GM12878 (cell line): ENCODE results near the gene SLCO2B1. TPM values are rescaled to one million over a fixed set of nuclear protein-coding genes. Genes with fewer than 3 reads are reported as not detected.

Experiments
- ATAC-seq: fragments of 200-7000 bp; cut with Tn5 transposase; 3 replicates; pipeline ENCODE4 v1.9.1; 2020; ENCODE audit warnings: mild to moderate bottlenecking, moderate library complexity
- BruUV-seq: library from RNA; stranded (reverse); fragments of 400-500 nt; replicated peaks from 2 replicates; lab custom pipeline; 2021; lab: Mats Ljungman, UMichigan
- CTCF ChIA-PET: fragments of 300-600 bp; sonication (Branson Sonifier 250); formaldehyde crosslinking; extraction: SDS; loops from one replicate; lab custom pipeline; 2021; ENCODE audit warnings: inconsistent platforms; lab: Yijun Ruan, JAX
- POLR2A ChIA-PET: fragments of 350-600 bp; formaldehyde crosslinking; extraction: SDS; loops from one replicate; lab custom pipeline; 2021; ENCODE audit warnings: inconsistent platforms; lab: Charles Lee
- RAD21 ChIA-PET: fragments of 300-600 bp; sonication (Branson Sonifier 250); formaldehyde crosslinking; loops from one replicate; lab custom pipeline; 2023; ENCODE audit warnings: antibody characterized with exemption; ENCODE audit not compliant: unreplicated experiment; lab: Charles Lee
- SMC1A ChIA-PET: fragments of 300-600 bp; sonication (Branson Sonifier 250); formaldehyde crosslinking; loops from one replicate; lab custom pipeline; 2023; ENCODE audit not compliant: unreplicated experiment, uncharacterized antibody; lab: Charles Lee
- DNase-seq: peaks from one replicate; pipeline ENCODE4 v3.0.0-alpha.2; 2011; ENCODE audit warnings: low read depth, low spot score
- FAIRE-seq: peaks from 3 replicates; lab custom pipeline; 2011; peaks lifted over from hg19 to GRCh38; lab: Jason Lieb, UNC
- H2AFZ ChIP-seq: 2 replicates; pipeline ENCODE4 v1.6.0; 2011; ENCODE audit warnings: low read depth, low read length, control low read depth; ENCODE audit not compliant: control insufficient read depth
- H3K27ac ChIP-seq: 2 replicates; pipeline ENCODE4 v1.5.1; 2011; ENCODE audit warnings: control low read depth; ENCODE audit not compliant: control insufficient read depth, insufficient read depth
- H3K27me3 ChIP-seq, 2 experiments: replicated peaks in 1 of 2; 2 replicates each; pipeline versions ENCODE4 v1.6.0 to v1.6.1; 2011; ENCODE audit warnings: low read length in 1 of 2; ENCODE audit not compliant: control insufficient read depth in 2 of 2, insufficient read depth in 2 of 2
- H3K36me3 ChIP-seq, 2 experiments: 2 replicates each; pipeline ENCODE4 v1.5.1; 2011; ENCODE audit warnings: low read length in 1 of 2; ENCODE audit not compliant: control insufficient read depth in 2 of 2, insufficient read depth in 2 of 2
- H3K4me1 ChIP-seq: 2 replicates; pipeline ENCODE4 v1.6.1; 2011; ENCODE audit warnings: mild to moderate bottlenecking, low read length, moderate library complexity, mixed read lengths; ENCODE audit not compliant: control insufficient read depth, insufficient read depth
- H3K4me2 ChIP-seq: 2 replicates; pipeline ENCODE4 v1.6.0; 2011; ENCODE audit warnings: control low read depth; ENCODE audit not compliant: control insufficient read depth, insufficient read depth
- H3K4me3 ChIP-seq: fragments of 200-600 bp; sonication (generic); 2 replicates; pipeline ENCODE4 v1.5.1; 2016
- H3K79me2 ChIP-seq: 2 replicates; pipeline ENCODE4 v1.6.0; 2011; ENCODE audit warnings: low read length; ENCODE audit not compliant: control insufficient read depth, insufficient read depth
- H3K9ac ChIP-seq: 2 replicates; pipeline ENCODE4 v1.8.0; 2011; ENCODE audit warnings: low read length, control low read depth, mixed read lengths; ENCODE audit not compliant: control insufficient read depth, insufficient read depth
- H3K9me3 ChIP-seq: replicated peaks from 3 replicates; pipeline ENCODE4 v1.5.1; 2011; ENCODE audit warnings: mild to moderate bottlenecking, low read length; ENCODE audit not compliant: control insufficient read depth, insufficient read depth
- H4K20me1 ChIP-seq: 2 replicates; pipeline ENCODE4 v1.6.0; 2011; ENCODE audit not compliant: control insufficient read depth, insufficient read depth
- BCL11A ChIP-seq: IDR thresholded peaks from 2 replicates; pipeline ENCODE4 v1.6.1; 2011; ENCODE audit warnings: low read depth, low read length
- IKZF2 ChIP-seq, 2 experiments: fragments of 450-650 bp; IDR thresholded peaks; 2 replicates each; pipeline ENCODE4 v1.6.1; 2017; ENCODE audit warnings: mild to moderate bottlenecking in 2 of 2, moderate library complexity in 2 of 2
- PAX8 ChIP-seq: fragments of 450-650 bp; IDR thresholded peaks from 2 replicates; pipeline ENCODE4 v1.6.1; 2017; ENCODE audit warnings: mild to moderate bottlenecking, moderate library complexity
- SMC3 ChIP-seq: IDR thresholded peaks from 2 replicates; pipeline ENCODE4 v1.6.1; 2011; ENCODE audit warnings: low read length, improper control_type of control experiment, borderline replicate concordance
- STAT1 ChIP-seq: fragments of 450-650 bp; conservative IDR thresholded peaks from 2 replicates; pipeline ENCODE4 v1.6.1; 2014; ENCODE audit warnings: antibody characterized with exemption, mild to moderate bottlenecking
- YY1 ChIP-seq: IDR thresholded peaks from 2 replicates; pipeline ENCODE4 v1.6.1; 2011; ENCODE audit warnings: low read depth, mild to moderate bottlenecking, low read length
- WGBS: methylation state at CpG from one replicate; pipeline ENCODE4 v1.1.6; 2016; ENCODE audit warnings: low lambda C conversion rate; ENCODE audit not compliant: insufficient replicate concordance, insufficient coverage; ENCODE audit errors: missing lambda C conversion rate; 5-methylcytosine and 5-hydroxymethylcytosine counted together
- in situ Hi-C: fragments of 300-500 bp; cut with MboI; formaldehyde crosslinking; loops from 9 replicates; pipeline ENCODE4 v1.14.3; 2018; ENCODE audit warnings: mixed read lengths
- intact Hi-C: fragments of 100-400 bp; cut with micrococcal nuclease; formaldehyde crosslinking; loops from one replicate; pipeline ENCODE4 v1.14.2; 2022; ENCODE audit not compliant: unreplicated experiment
- polyA plus RNA-seq, 11 experiments: library from polyadenylated mRNA; depleted of rRNA in 4 of 11; unstranded in 6 of 11; stranded (reverse) in 5 of 11; fragments of >200 nt; fragmentation: Nextera tagmentation in 4 of 11; fragmentation: Illumina TruSeq in 1 of 11; extraction: Ambion mirVana in 4 of 11; extraction: Trizol in 1 of 11; gene quantifications; 1 replicate in 1 of 11; 2 replicates in 10 of 11; pipeline versions ENCODE4 v1.2.1 to v1.2.3, GENCODE V29; 2011 to 2016; ENCODE audit warnings: inconsistent platforms in 2 of 11, missing spikeins in 2 of 11, low read depth in 1 of 11
- total RNA-seq, 4 experiments: library from RNA; depleted of rRNA in 3 of 4; stranded (reverse); fragments of >200 nt in 3 of 4; fragmentation: Illumina TruSeq in 1 of 4; extraction: Trizol in 1 of 4; gene quantifications; 2 replicates each; pipeline versions ENCODE4 v1.2.1 to v1.2.3, GENCODE V29; 2013 to 2021
- TF ChIP-seq, protein P1 (sequence below): IDR thresholded peaks from 2 replicates; pipeline ENCODE4 v1.6.1; 2012; ENCODE audit warnings: low read depth, low read length, improper control_type of control experiment
- TF ChIP-seq, protein P2 (sequence below): IDR thresholded peaks from 2 replicates; pipeline ENCODE4 v1.6.1; 2011; ENCODE audit warnings: borderline replicate concordance, low read depth, mild to moderate bottlenecking, moderate library complexity, low read length; ENCODE audit not compliant: insufficient read depth, poor library complexity, severe bottlenecking

Gene SLCO2B1
- total and polyA plus RNA-seq, 10 of the 15 experiments (the other 5 are each of a cell fraction or from before 2014, with no cell fraction given) = 0.05 to 3.5 (median 0.93) TPM; not detected in 2

DNA sequence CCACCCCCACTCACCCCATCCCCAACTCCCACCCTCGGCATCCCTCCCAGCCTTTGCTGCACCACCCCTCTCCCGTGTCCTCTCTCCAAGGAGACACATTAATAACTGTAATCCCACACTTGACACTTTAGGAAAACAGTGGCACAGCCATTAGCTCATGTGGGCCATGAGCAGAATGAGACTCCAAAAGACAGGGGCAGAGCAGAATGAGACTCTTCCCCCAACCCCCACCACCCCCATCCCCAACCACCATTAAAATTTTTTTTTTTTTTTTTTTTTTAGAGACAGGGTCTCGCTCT, 6.2 kb upstream of the SLCO2B1 start:
- Histone ChIP-seq H3K9me3 (no peaks in the 10 kb centered on the region), H3K4me1 (peaks cover 24% of the 10 kb centered on the region), H3K4me3 (no peak overlapping the region), H3K79me2 (no peaks in the 10 kb centered on the region), H3K27ac (no peak overlapping the region), H3K27me3 (no peaks in the 10 kb centered on the region), H3K36me3 (no peaks in the 10 kb centered on the region), H3K4me2 (no peak overlapping the region), H2AFZ (no peak overlapping the region), H4K20me1 (no peaks in the 10 kb centered on the region), H3K9ac (no peak overlapping the region)
- no peak for FAIRE-seq
- in situ Hi-C loops (loop anchor here (5.0 kb wide), 2 partner anchors 58 to 103 kb away; no protein-coding TSS in a partner anchor), intact Hi-C loops (loop anchor here (1.0 kb wide), 1 partner anchor 61 kb away; no protein-coding TSS in a partner anchor)
- no TSS peak for BruUV-seq
- DNase-seq = no peak
- TF ChIP-seq PAX8 = no peak
- no peak for TF ChIP-seq IKZF2 (IDR thresholded peaks at IDR 0.05)
- no peak for TF ChIP-seq SMC3
- TF ChIP-seq, protein P1, sequence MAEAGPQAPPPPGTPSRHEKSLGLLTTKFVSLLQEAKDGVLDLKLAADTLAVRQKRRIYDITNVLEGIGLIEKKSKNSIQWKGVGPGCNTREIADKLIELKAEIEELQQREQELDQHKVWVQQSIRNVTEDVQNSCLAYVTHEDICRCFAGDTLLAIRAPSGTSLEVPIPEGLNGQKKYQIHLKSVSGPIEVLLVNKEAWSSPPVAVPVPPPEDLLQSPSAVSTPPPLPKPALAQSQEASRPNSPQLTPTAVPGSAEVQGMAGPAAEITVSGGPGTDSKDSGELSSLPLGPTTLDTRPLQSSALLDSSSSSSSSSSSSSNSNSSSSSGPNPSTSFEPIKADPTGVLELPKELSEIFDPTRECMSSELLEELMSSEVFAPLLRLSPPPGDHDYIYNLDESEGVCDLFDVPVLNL = no peak
- TF ChIP-seq, protein P2, sequence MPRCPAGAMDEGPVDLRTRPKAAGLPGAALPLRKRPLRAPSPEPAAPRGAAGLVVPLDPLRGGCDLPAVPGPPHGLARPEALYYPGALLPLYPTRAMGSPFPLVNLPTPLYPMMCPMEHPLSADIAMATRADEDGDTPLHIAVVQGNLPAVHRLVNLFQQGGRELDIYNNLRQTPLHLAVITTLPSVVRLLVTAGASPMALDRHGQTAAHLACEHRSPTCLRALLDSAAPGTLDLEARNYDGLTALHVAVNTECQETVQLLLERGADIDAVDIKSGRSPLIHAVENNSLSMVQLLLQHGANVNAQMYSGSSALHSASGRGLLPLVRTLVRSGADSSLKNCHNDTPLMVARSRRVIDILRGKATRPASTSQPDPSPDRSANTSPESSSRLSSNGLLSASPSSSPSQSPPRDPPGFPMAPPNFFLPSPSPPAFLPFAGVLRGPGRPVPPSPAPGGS = no peak
- no peak for TF ChIP-seq BCL11A
- no peak for TF ChIP-seq STAT1
- TF ChIP-seq YY1 = no peak
- SMC1A ChIA-PET = interaction anchor here (1.9 to 12.0 kb wide), 3 partner anchors 60 to 122 kb away, joined by 5 to 111 read pairs (median 9); no protein-coding TSS in a partner anchor
- RAD21 ChIA-PET = interaction anchor here (0.6 to 10.0 kb wide), 4 partner anchors 52 to 213 kb away, joined by 4 to 132 read pairs (median 4); no protein-coding TSS in a partner anchor
- ATAC-seq = no peak
- 33% methylated on average over 3 of the region's 3 CpGs for WGBS
- POLR2A ChIA-PET = no interaction called here
- CTCF ChIA-PET = interaction anchor here (0.6 to 11.5 kb wide), 10 partner anchors 10 to 123 kb away, joined by 3 to 232 read pairs (median 6); no protein-coding TSS in a partner anchor
